ENCODE data around the gene DRD4.

The DRD4 gene

DNA sequence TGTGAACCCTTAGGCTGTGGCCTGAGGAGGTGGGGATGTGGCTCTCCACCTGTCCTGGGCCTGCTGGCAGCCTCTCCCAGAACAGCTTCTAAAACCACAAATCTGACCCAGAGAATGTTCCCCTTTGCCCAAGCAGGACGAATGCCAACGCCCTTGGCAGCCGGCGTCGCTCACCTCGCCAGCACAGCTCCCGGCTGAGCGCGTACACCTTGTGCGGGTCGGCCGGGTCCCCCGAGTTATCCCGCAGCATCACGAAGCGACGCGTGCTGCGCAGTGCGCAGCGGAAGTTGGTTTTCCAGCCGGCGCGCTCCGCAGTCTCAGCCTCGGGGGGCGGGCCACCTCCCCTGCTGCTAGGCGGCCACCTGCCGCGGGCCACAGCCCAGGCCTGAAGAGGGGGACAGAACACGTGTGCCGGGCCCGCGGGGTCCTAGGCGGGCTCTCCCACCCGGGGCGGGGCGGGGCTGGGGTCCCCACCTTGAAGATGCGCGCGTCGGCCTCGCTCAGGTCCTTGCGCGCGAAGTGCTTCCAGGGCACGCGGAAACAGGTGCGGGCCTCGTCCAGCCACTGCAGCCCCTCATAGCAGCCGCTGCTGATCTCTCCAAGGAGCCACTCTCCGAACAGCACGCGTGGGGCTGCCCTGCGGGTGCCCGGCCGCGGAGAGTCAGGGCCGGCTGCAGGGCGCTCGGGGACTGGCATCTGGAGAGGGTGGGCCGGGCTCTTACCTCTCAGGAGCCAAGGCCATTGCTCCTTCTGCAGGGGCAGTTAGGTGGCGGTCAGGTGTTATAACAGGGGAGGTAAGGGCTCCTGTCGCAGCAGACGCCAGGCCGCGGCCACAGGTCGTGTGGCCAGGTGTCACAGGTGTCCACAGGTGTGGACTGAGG is 22.2 kb upstream of the DRD4 start:
- H3K79me2 ChIP-seq: no peaks in the 10 kb centered on the region
- H3K27ac ChIP-seq: peak overlapping the region; percentile 85
- no peaks in the 10 kb centered on the region for H3K9me3 ChIP-seq (ENCODE audit: control insufficient read depth, low read length)
- no peaks in the 10 kb centered on the region for H3K4me1 ChIP-seq
- H3K36me3 ChIP-seq (ENCODE audit: control insufficient read depth, insufficient read depth, low read length): no peaks in the 10 kb centered on the region
- H3K4me3 ChIP-seq (ENCODE audit: low read depth, low read length): peak overlapping the region; percentile 78
- H3K9ac ChIP-seq: no peak overlapping the region
- TF ChIP-seq, protein P1, sequence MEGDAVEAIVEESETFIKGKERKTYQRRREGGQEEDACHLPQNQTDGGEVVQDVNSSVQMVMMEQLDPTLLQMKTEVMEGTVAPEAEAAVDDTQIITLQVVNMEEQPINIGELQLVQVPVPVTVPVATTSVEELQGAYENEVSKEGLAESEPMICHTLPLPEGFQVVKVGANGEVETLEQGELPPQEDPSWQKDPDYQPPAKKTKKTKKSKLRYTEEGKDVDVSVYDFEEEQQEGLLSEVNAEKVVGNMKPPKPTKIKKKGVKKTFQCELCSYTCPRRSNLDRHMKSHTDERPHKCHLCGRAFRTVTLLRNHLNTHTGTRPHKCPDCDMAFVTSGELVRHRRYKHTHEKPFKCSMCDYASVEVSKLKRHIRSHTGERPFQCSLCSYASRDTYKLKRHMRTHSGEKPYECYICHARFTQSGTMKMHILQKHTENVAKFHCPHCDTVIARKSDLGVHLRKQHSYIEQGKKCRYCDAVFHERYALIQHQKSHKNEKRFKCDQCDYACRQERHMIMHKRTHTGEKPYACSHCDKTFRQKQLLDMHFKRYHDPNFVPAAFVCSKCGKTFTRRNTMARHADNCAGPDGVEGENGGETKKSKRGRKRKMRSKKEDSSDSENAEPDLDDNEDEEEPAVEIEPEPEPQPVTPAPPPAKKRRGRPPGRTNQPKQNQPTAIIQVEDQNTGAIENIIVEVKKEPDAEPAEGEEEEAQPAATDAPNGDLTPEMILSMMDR (IDR thresholded peaks at IDR 0.05): no peak
- peak overlapping the region; percentile 93 for H3K4me2 ChIP-seq (ENCODE audit: low read length)
- H2AFZ ChIP-seq: no peak overlapping the region
- no peaks in the 10 kb centered on the region for H3K27me3 ChIP-seq (ENCODE audit: control insufficient read depth, insufficient read depth, low read length)

- Histone ChIP-seq H3K4me1 (no peaks in the 10 kb centered on the region), H3K9ac (no peak within 1 kb of the TSS), H2AFZ (no peak within 1 kb of the TSS), H3K9me3 (ENCODE audit: control insufficient read depth, low read length) (no peaks in the 10 kb centered on the region), H3K27me3 (ENCODE audit: control insufficient read depth, insufficient read depth, low read length) (no peaks in the 10 kb centered on the region), H3K36me3 (ENCODE audit: control insufficient read depth, insufficient read depth, low read length) (no peaks in the 10 kb centered on the region), H3K27ac (peak within 1 kb of the TSS; percentile 85), H3K4me3 (ENCODE audit: low read depth, low read length) (peak within 1 kb of the TSS; percentile 78), H3K79me2 (no peaks in the 10 kb centered on the region), H3K4me2 (ENCODE audit: low read length) (peak within 1 kb of the TSS; percentile 93)
- TF ChIP-seq, protein P1 (IDR thresholded peaks at IDR 0.05): no peak
These were observed 21.4 kb upstream of the DRD4 start, which contains the start of gene IRF7 for GRCh38 chr11:615504-616319. Gene IRF7 (minus strand): TSS chr11:615950. CDS start chr11:615364, 586 bp downstream.

GRCh38 chr11:616320-617198 is 20.5 kb upstream of the DRD4 start:
- H3K4me1 ChIP-seq: no peaks in the 10 kb centered on the region

DNA sequence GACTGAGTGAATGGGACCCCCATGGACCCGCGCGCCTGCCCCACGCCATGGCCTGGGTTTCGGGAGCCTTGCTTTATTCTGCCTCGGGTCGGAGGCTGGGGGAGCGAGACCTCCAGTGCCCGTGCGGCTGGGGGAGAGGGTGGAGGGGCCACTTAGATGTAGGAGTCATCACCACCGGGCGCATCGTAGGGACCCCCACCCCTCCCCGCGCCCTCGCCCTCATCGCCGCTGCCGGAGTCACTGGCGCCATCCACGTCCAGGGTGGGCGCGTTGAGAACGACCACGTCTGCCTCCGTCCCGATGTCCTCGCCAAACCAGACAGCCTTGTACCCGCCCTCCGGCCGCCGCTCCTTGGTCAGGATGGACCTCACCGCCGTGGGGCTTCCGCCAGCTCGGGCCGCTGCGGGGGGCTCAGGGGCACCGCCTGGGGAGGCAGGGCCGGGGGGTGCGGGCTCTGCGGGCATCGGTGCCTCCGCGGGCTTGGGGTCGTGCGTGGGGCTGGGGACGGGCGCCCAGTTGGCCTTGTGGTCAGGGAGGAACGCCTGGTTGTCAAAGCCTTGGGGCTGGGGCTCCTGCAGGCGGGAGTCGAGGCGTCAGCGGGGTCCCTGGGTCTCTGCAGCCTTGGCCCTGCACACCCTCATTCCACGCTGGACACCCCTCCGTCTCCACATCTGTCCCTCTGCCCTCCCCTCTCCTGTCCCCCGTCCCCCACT is 19.7 kb upstream of the DRD4 start:
- H3K9ac ChIP-seq: no peak overlapping the region

More at GRCh38 chr11:616320-617198, 20.5 kb upstream of the DRD4 start:
- H3K27me3 ChIP-seq (ENCODE audit: control insufficient read depth, insufficient read depth, low read length): no peaks in the 10 kb centered on the region
- no peak overlapping the region for H3K9ac ChIP-seq
- peak overlapping the region; percentile 29 for H3K27ac ChIP-seq
- TF ChIP-seq, protein P1 (IDR thresholded peaks at IDR 0.05): no peak
- H3K4me3 ChIP-seq (ENCODE audit: low read depth, low read length): peak overlapping the region; percentile 78
- H3K9me3 ChIP-seq (ENCODE audit: control insufficient read depth, low read length): no peaks in the 10 kb centered on the region
- H3K36me3 ChIP-seq (ENCODE audit: control insufficient read depth, insufficient read depth, low read length): no peaks in the 10 kb centered on the region
- no peaks in the 10 kb centered on the region for H3K79me2 ChIP-seq
- H2AFZ ChIP-seq: no peak overlapping the region
- H3K4me2 ChIP-seq (ENCODE audit: low read length): peak overlapping the region; percentile 93

More for the DNA sequence above, 19.7 kb upstream of the DRD4 start:
- TF ChIP-seq, protein P1 (IDR thresholded peaks at IDR 0.05): no peak
- no peak overlapping the region for H3K4me3 ChIP-seq (ENCODE audit: low read depth, low read length)
- H3K79me2 ChIP-seq: no peaks in the 10 kb centered on the region
- H3K4me1 ChIP-seq: no peaks in the 10 kb centered on the region
- no peaks in the 10 kb centered on the region for H3K36me3 ChIP-seq (ENCODE audit: control insufficient read depth, insufficient read depth, low read length)
- H3K4me2 ChIP-seq (ENCODE audit: low read length): no peak overlapping the region
- no peak overlapping the region for H2AFZ ChIP-seq
- H3K27me3 ChIP-seq (ENCODE audit: control insufficient read depth, insufficient read depth, low read length): no peaks in the 10 kb centered on the region
- no peaks in the 10 kb centered on the region for H3K9me3 ChIP-seq (ENCODE audit: control insufficient read depth, low read length)
- H3K27ac ChIP-seq: no peak overlapping the region

Data from parathyroid adenoma (tissue), 2 donors.